GM12892 (cell line): ENCODE measurements around the gene CIRBP.

ENCODE experiments used
- POLR2A ChIP-seq: IDR thresholded peaks from 2 replicates; pipeline ENCODE4 v1.6.1; 2011; ENCODE audit warnings: low read depth, low read length, control low read depth
- POLR2AphosphoS5 ChIP-seq: IDR thresholded peaks from 2 replicates; pipeline ENCODE4 v1.6.1; 2011; ENCODE audit warnings: low read depth, low read length, control low read depth
- TAF1 ChIP-seq: IDR thresholded peaks from 2 replicates; pipeline ENCODE4 v1.6.1; 2011; ENCODE audit warnings: low read depth, mild to moderate bottlenecking, control low read depth, low read length, borderline replicate concordance

DNA sequence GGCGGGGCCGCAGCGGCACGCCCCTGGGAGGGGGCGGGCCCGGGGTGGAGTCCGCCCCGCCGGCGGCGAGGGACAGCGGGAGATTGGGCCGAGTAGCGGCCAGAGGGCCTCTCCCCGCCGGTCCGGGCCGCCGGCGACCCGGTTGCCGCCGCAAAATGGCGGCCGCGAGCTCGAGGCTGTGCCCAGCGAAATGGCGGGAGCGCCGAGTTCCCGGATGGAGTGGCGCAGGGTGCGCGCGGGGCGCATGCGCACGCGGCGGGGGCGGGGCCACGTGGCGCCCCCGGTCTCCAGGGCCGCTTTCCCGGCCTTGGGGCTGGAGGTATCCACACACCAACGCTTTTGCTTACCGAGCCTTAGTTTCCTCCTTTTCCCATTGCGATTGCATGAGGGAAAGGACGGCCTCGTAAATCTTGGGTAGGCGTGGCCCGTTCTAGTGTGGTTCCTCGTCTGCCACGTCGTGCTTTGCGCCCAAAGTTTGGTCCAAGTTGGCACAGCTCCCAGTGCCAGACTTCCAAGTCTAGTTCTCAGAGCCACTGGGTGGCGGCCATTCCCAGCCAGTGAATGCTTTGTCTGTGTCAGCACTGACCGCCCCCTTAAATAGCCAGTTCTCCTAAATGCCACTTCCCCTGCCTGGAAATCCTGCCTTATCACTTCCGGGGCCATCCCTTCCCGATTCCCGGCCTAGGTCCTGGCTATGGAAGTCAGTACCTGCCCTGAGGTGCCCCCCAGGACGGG, 513 bp downstream of the CIRBP start:
- TF ChIP-seq POLR2AphosphoS5: peak; percentile 98
- peak; percentile 93 for TF ChIP-seq POLR2A
- no peak; the same call in 1 of the 2 replicates for TF ChIP-seq TAF1
